Left cardiac atrium (tissue), 4 donors: Measurements from ENCODE around the gene HLA-A. TPM values are rescaled to one million over a fixed set of nuclear protein-coding genes. Genes with fewer than 3 reads are reported as not detected.
"Not testable (repeated sequence)": the region's sequence is repeated elsewhere in the genome, so short reads cannot be mapped to it uniquely, and the experiment has no call there.

ENCODE experiments used
- ATAC-seq, 2 donors: fragments of 200-7000 bp; cut with Tn5 transposase; one replicate each; pipeline ENCODE4 v1.9.1; 2020; ENCODE audit warnings: mild to moderate bottlenecking in 2 of 2, moderate library complexity in 2 of 2
- DNase-seq: peaks from one replicate; pipeline ENCODE4 v3.0.0-alpha.2; 2020
- intact Hi-C, 2 donors: fragments of 100-400 bp; cut with DNase I; formaldehyde crosslinking; loops; one replicate each; pipeline versions ENCODE4 v1.14.1 to v1.15.1; 2022 to 2023
- total RNA-seq, 2 donors: library from RNA; stranded (reverse); fragmentation: NEBNext Ultra II Directional; extraction: Animal tissue kit (Norgen Biotek cat#: 25700); gene quantifications; one replicate each; pipeline ENCODE4 v1.2.1, GENCODE V29; 2021
- donor health status: DM: no; HTN: yes; CAD: no.
- donor health status: DM: no; HTN: yes; CAD: no; lungs with severe emphysema.
- donor health status: DM: yes; HTN: yes; CAD: no.
- donor health status: Dilated cardiomyopathy.

The HLA-A gene
- total RNA-seq, 2 donors from 2014 or later: 290 to 337 TPM

GRCh38 chr6:29954272-29954671 lies 11.9 kb downstream of the HLA-A start:
- no peak for DNase-seq

GRCh38 chr6:29955783-29956182 lies 13.5 kb downstream of the HLA-A start:
- ATAC-seq (no peak), DNase-seq (no peak)
- intact Hi-C loops: no loop called here

More at GRCh38 chr6:29954272-29954671, 11.9 kb downstream of the HLA-A start:
- ATAC-seq: no peak
- intact Hi-C loops: no loop called here

GRCh38 chr6:29956518-29956917 lies 14.2 kb downstream of the HLA-A start:
- DNase-seq (no peak), ATAC-seq (no peak)
- intact Hi-C loops: no loop called here

DNA sequence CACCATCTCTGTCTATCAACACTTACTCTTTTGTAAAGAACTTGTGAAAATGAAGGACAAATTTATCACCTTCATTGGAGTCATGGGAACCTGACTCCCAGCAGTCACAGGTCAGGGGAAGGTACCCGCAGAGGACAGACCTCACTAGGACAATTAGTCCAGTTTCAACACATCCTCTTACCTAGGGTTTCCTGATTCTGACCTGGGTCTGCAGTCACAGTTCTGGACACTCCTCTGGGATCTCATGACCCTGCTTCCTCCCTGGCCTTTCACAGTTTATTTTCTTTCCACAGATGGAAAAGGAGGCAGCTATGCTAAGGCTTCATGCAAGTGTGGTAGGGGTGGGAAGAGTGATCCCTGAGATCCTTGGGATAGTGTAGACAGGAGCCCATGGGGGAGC lies 15.7 kb downstream of the HLA-A start:
- ATAC-seq: no peak
- intact Hi-C loops: no loop called here

GRCh38 chr6:29958921-29959320 lies 16.6 kb downstream of the HLA-A start:
- DNase-seq (no peak), ATAC-seq (no peak)
- intact Hi-C loops: no loop called here

More for the DNA sequence above, 15.7 kb downstream of the HLA-A start:
- DNase-seq: no peak

GRCh38 chr6:29959467-29959866 lies 17.1 kb downstream of the HLA-A start:
- no peak for DNase-seq
- no peak for ATAC-seq
- intact Hi-C loops: no loop called here

DNA sequence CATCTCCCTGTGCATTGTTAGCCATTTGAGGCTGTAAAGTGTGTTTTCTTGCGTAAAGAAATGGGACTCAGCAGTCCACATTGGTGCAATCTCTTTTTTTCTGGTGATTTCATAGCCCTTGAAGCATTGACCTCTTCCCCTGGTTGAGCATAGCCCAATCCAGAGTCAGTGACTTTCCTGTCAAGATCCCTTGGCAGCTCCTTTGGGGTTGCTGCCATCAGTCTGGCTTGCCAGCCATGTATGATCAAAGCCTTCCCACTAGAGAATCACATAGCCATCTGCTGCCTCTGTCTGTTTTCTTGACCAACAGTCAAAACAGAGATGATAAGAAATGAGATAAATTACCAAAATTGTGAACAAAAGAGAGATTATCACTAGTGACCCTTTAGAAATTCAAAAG lies 19.6 kb downstream of the HLA-A start:
- DNase-seq (no peak), ATAC-seq (peak in 1 of 2 donors; percentile 13)
- intact Hi-C loops: no loop called here

GRCh38 chr6:29963697-29964096 lies 21.4 kb downstream of the HLA-A start:
- DNase-seq, ATAC-seq, intact Hi-C loops: not testable (repeated sequence)

- no peak for DNase-seq
- ATAC-seq: no peak
- intact Hi-C loops: no loop called here
Measured at GRCh38 chr6:29964518-29964886, 22.2 kb downstream of the HLA-A start.

- peak; percentile 90 to 91 for ATAC-seq
- intact Hi-C loops: loop anchor here in 1 of 2 donors (5.0 kb wide), 1 partner anchor 38 kb away; no protein-coding TSS in a partner anchor
Measured at GRCh38 chr6:29964887-29965562, 22.7 kb downstream of the HLA-A start.

GRCh38 chr6:29965563-29965872 lies 23.2 kb downstream of the HLA-A start:
- ATAC-seq: peak in 1 of 2 donors; percentile 3
- DNase-seq: no peak
- intact Hi-C loops: loop anchor here in 1 of 2 donors (5.0 kb wide), 1 partner anchor 38 kb away; no protein-coding TSS in a partner anchor

More at GRCh38 chr6:29964887-29965562, 22.7 kb downstream of the HLA-A start:
- DNase-seq: peak; percentile 82

GRCh38 chr6:29965873-29966601 lies 23.7 kb downstream of the HLA-A start:
- DNase-seq: peak; percentile 85
- peak; percentile 72 to 90 for ATAC-seq
- intact Hi-C loops: loop anchor here in 1 of 2 donors (5.0 kb wide), 1 partner anchor 39 kb away; no protein-coding TSS in a partner anchor

GRCh38 chr6:29967379-29968010 lies 25.2 kb downstream of the HLA-A start:
- ATAC-seq: peak in 1 of 2 donors; percentile 70
- intact Hi-C loops: loop anchor here in 1 of 2 donors (5.0 kb wide), 1 partner anchor 40 kb away; no protein-coding TSS in a partner anchor

GRCh38 chr6:29968130-29968529 lies 25.8 kb downstream of the HLA-A start:
- ATAC-seq: no peak
- intact Hi-C loops: loop anchor here in 1 of 2 donors (5.0 kb wide), 1 partner anchor 41 kb away; no protein-coding TSS in a partner anchor
- no peak for DNase-seq

More at GRCh38 chr6:29967379-29968010, 25.2 kb downstream of the HLA-A start:
- no peak for DNase-seq

- no peak for ATAC-seq
- intact Hi-C loops: loop anchor here in 1 of 2 donors (5.0 kb wide), 1 partner anchor 42 kb away; no protein-coding TSS in a partner anchor
- DNase-seq: no peak
Measured at GRCh38 chr6:29968905-29969304, 26.6 kb downstream of the HLA-A start.

GRCh38 chr6:29970711-29971110 lies 28.4 kb downstream of the HLA-A start:
- ATAC-seq (no peak), DNase-seq (no peak)
- intact Hi-C loops: no loop called here

DNA sequence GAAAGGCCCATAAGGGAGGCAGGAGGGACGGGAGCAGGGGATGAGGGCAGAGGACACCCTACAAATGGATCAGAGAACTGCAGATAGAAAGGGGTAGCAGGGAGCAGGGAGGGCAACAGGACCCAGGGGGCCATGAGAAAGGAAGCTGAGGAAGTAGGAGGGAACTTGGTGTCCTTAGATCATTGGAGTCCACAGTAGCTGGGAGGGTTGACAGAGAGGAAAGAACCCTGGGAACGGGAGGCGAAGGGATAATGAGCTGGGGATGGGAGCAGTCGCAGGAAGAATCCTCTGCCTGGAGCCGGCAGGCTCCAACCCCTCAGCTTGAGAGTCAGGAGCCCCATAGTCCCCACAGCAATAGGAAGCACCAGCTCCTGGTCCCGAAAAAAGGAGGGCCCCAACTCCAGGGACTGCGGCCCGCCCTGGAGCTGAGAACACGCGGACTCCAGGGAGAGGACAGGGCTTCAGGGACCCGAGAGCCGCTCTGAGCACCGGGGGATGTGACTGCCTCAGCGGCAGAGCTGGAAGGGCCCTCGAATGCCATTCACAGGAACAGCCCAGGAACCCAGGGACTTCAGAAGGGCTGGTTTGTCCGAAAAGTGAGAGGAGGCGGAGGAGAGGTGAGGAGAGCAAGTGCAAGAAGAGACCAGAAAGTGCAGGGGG lies 32.7 kb downstream of the HLA-A start:
- intact Hi-C loops: no loop called here
- DNase-seq: no peak
- peak in 1 of 2 donors; percentile 5 for ATAC-seq

DNA sequence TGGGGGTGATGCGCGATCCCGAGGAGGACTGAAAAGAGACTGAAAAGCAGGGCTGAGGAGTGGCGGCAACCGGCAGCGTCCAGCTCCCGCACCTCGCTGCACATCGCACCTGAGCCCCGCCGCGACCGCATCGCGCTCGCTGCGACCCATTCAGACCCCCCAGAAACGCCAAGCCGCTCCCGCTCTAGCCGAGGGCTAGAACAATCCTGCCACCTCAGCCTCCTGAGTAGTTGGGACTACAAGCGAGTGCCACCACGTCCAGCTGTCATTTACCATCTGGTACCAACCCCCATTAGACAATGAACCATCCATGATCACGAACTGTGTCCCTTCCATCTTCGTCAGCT lies 33.2 kb downstream of the HLA-A start:
- no peak for ATAC-seq
- intact Hi-C loops: no loop called here
- DNase-seq: no peak

DNA sequence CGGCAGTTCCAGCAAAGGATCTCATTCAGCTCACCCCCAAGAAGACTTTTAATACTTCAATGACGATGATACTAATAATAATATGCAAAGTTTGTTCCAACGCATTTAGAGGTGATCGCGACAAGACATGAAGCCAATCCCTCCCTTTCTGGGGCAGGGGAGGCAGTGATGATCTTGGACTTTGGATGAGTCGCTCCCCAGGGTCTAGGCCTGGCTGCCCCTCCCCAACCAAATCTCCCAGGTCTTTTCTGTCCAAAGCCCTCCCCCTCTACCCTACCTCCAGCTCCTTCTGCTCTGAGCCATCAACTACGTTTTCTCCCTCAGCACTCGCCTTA lies 33.9 kb downstream of the HLA-A start:
- intact Hi-C loops: no loop called here
- ATAC-seq (no peak), DNase-seq (no peak)
